Left ventricle myocardium inferior (tissue), 1 donor: ENCODE measurements around the gene RNF17. TPM values are rescaled to one million over a fixed set of nuclear protein-coding genes. Genes with fewer than 3 reads are reported as not detected.

Experiments
- DNase-seq: peaks from one replicate; pipeline ENCODE4 v3.0.0-alpha.2; 2020
- H3K27ac ChIP-seq: fragments of 200-600 bp; replicated peaks from 2 replicates; pipeline ENCODE4 v1.8.0; 2021
- H3K27me3 ChIP-seq: fragments of 200-600 bp; 2 replicates; pipeline ENCODE4 v1.8.0; 2021; ENCODE audit warnings: low read depth
- H3K36me3 ChIP-seq: fragments of 200-600 bp; 2 replicates; pipeline ENCODE4 v1.8.0; 2021
- H3K4me1 ChIP-seq: fragments of 200-600 bp; 2 replicates; pipeline ENCODE4 v1.8.0; 2021
- H3K4me3 ChIP-seq: fragments of 200-600 bp; 2 replicates; pipeline ENCODE4 v1.8.0; 2021; ENCODE audit warnings: mild to moderate bottlenecking, moderate library complexity
- H3K9me3 ChIP-seq: fragments of 200-600 bp; replicated peaks from 2 replicates; pipeline ENCODE4 v1.8.0; 2021
- intact Hi-C: fragments of 100-400 bp; cut with micrococcal nuclease; formaldehyde crosslinking; loops from one replicate; pipeline ENCODE4 v1.11.0; 2022
- total RNA-seq: library from RNA; stranded (reverse); fragmentation: NEBNext Ultra II Directional; extraction: Animal tissue kit (Norgen Biotek cat#: 25700); gene quantifications from one replicate; pipeline ENCODE4 v1.2.1, GENCODE V29; 2021
- TF ChIP-seq, protein P1 (sequence below): fragments of 200-600 bp; IDR thresholded peaks from 2 replicates; pipeline ENCODE4 v1.8.0; 2021; ENCODE audit warnings: antibody characterized with exemption, mild to moderate bottlenecking, borderline replicate concordance
- donor health status: DM: no; HTN: yes; CAD: no; lungs with severe emphysema.

The RNF17 gene
- total RNA-seq, 1 donor from 2014 or later: not detected

DNA sequence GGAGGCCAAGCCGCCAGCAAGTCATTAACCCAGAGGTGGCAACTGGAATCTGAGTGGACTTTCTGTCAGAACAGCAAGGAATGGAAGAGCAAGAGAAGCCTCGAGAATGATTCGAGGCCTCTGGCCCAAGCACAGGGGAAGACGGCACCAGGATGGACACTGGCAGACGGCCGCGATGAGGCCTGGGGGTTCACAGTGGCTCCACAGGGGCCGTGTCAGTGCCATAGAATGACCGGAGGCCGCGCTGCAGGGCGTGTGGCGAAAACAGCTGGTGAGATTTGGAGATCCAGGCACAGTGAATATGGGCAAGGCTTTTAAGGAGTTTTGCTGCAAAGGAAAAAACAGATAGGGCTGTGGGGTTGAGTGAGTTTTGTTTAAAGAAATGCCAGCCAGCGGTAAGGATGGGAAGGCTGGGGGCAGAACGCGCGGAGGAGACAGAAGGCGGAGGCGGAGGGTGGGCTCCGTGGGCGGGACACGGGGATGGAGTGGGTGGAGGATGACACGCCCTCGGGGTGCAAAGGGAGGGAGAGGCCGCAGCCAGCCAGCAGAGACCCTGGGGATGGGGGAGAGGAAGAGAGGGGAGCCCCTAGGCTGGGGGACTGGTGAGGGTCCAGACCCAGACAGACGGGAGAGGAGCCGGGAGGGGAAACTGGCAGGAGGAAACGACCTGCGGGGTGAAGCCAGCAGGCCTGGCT is 130.5 kb downstream of the RNF17 start:
- intact Hi-C loops: no loop called here
- peaks cover 40% of the 10 kb centered on the region for H3K36me3 ChIP-seq
- H3K27me3 ChIP-seq: no peaks in the 10 kb centered on the region
- H3K4me1 ChIP-seq: no peaks in the 10 kb centered on the region
- no peaks in the 10 kb centered on the region for H3K9me3 ChIP-seq
- H3K4me3 ChIP-seq: no peak overlapping the region
- DNase-seq: no peak
- TF ChIP-seq, protein P1, sequence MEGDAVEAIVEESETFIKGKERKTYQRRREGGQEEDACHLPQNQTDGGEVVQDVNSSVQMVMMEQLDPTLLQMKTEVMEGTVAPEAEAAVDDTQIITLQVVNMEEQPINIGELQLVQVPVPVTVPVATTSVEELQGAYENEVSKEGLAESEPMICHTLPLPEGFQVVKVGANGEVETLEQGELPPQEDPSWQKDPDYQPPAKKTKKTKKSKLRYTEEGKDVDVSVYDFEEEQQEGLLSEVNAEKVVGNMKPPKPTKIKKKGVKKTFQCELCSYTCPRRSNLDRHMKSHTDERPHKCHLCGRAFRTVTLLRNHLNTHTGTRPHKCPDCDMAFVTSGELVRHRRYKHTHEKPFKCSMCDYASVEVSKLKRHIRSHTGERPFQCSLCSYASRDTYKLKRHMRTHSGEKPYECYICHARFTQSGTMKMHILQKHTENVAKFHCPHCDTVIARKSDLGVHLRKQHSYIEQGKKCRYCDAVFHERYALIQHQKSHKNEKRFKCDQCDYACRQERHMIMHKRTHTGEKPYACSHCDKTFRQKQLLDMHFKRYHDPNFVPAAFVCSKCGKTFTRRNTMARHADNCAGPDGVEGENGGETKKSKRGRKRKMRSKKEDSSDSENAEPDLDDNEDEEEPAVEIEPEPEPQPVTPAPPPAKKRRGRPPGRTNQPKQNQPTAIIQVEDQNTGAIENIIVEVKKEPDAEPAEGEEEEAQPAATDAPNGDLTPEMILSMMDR: no peak
- H3K27ac ChIP-seq: no peak overlapping the region

DNA sequence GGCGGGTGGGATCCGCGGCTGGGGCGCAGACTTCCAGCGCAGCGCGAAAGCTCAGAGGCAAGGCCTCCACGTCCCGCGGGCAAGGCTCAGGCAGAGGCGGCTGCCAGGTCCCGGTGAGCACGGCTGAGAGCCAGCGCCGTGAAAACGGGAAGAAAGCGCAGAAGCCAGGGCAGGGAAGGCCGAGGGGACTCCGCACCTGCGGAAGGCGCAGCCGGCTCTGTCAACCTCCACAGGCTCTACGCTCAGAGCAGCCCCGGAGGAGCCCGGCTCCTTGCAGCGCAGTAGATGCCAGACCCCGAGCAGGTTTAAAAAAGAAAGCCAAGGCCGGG is 131.0 kb downstream of the RNF17 start:
- DNase-seq: no peak
- no peaks in the 10 kb centered on the region for H3K9me3 ChIP-seq
- no peaks in the 10 kb centered on the region for H3K4me1 ChIP-seq
- H3K27ac ChIP-seq: no peak overlapping the region
- H3K27me3 ChIP-seq: no peaks in the 10 kb centered on the region
- intact Hi-C loops: no loop called here
- TF ChIP-seq, protein P1: no peak
- H3K36me3 ChIP-seq: peaks cover 46% of the 10 kb centered on the region
- H3K4me3 ChIP-seq: no peak overlapping the region

DNA sequence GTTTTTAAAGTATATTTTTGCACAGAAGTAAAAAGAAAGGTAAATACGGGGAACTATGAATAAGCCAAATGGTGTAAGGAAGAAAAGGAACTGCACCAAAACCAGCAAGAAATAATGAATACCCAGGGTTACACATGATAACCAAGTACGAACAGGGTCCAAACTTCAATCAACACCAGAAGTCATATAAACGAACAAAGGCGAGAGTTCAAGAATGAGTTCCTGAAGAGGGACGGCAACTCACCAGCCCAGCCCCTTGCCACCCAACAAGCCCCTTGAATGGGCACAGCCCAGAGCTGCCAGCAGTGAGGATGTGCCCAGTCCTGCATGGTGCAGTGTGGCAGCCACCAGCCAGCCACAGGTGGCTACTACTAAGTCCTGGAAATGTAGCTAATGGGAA is 132.1 kb downstream of the RNF17 start:
- Histone ChIP-seq H3K36me3 (peaks cover 43% of the 10 kb centered on the region), H3K27ac (no peak overlapping the region), H3K27me3 (no peaks in the 10 kb centered on the region), H3K4me3 (no peak overlapping the region), H3K9me3 (no peaks in the 10 kb centered on the region), H3K4me1 (no peaks in the 10 kb centered on the region)
- intact Hi-C loops: no loop called here
- no peak for DNase-seq
- TF ChIP-seq, protein P1: no peak

DNA sequence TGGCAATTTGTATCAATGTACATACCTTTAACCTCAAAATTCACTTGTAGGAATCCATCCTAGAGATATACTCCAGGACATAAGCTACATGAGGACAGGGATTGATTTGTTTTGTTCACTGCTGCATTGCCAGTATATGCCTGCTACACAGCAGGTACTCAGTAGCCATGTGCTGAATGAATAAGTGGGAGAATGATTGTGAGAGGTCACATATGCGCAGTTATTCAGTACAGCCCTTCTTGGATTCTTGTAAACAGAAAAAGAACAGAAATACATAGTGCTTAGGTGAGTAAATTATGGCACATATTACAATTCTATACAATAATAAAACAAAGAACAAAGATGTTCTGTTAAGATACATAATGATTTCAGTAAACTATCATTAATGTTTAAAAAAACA is 133.3 kb downstream of the RNF17 start:
- Histone ChIP-seq H3K4me3 (no peak overlapping the region), H3K9me3 (no peaks in the 10 kb centered on the region), H3K27me3 (no peaks in the 10 kb centered on the region), H3K36me3 (peaks cover 39% of the 10 kb centered on the region), H3K27ac (no peak overlapping the region), H3K4me1 (no peaks in the 10 kb centered on the region)
- intact Hi-C loops: no loop called here
- no peak for DNase-seq
- TF ChIP-seq, protein P1: no peak

DNA sequence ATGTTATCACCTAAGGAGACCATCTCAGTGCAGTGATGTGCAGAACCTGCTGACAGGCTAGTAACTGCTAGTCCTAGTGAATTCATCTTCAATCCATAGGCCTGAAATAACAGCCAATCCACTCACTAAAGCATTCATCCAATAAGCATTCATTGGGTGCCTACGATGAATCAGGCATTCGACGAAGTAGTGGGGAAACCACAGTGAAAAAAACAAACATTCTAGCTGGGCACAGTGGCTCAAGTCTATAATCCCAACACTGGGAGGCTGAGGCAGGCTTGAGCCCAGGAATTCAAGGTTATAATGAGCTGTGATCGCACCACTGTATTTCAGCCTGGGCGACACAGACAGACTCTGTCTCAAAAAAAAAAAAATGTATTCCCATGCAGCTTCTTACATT is 135.6 kb downstream of the RNF17 start:
- Histone ChIP-seq H3K4me1 (no peaks in the 10 kb centered on the region), H3K36me3 (peaks cover 44% of the 10 kb centered on the region), H3K4me3 (no peak overlapping the region), H3K27me3 (no peaks in the 10 kb centered on the region), H3K27ac (no peak overlapping the region), H3K9me3 (no peaks in the 10 kb centered on the region)
- no peak for DNase-seq
- intact Hi-C loops: no loop called here
- TF ChIP-seq, protein P1: no peak
